Mononuclear cell (primary cell): ENCODE measurements around the gene SETX. TPM values are rescaled to one million over a fixed set of nuclear protein-coding genes. Genes with fewer than 3 reads are reported as not detected.

Experiments used
- H3K27me3 ChIP-seq: 2 replicates; pipeline ENCODE4 v1.6.0; 2011; ENCODE audit warnings: low read length, control low read depth; ENCODE audit not compliant: insufficient read depth
- H3K4me1 ChIP-seq: 2 replicates; pipeline ENCODE4 v1.5.1; 2011; ENCODE audit warnings: mild to moderate bottlenecking, low read length, control low read depth; ENCODE audit not compliant: insufficient read depth
- H3K4me3 ChIP-seq: 2 replicates; pipeline ENCODE4 v1.5.1; 2011; ENCODE audit warnings: mild to moderate bottlenecking, low read length, moderate library complexity
- H3K9me3 ChIP-seq: 2 replicates; pipeline ENCODE4 v1.5.1; 2011; ENCODE audit warnings: low read depth, mild to moderate bottlenecking, control low read depth, low read length
- total RNA-seq: library from RNA; depleted of rRNA; stranded (reverse); fragments of >200 nt; gene quantifications from one replicate; pipeline ENCODE4 v1.2.3, GENCODE V29; 2012

SETX gene
- total RNA-seq, 1 donor: 82.3 TPM

- H3K27me3 ChIP-seq: no peaks in the 10 kb centered on the region
- peaks cover 12% of the 10 kb centered on the region for H3K4me1 ChIP-seq
- no peaks in the 10 kb centered on the region for H3K9me3 ChIP-seq
- no peak overlapping the region for H3K4me3 ChIP-seq
Measured at GRCh38 chr9:132324425-132324824, 30.4 kb downstream of the SETX start.

- Histone ChIP-seq H3K9me3 (no peaks in the 10 kb centered on the region), H3K27me3 (no peaks in the 10 kb centered on the region), H3K4me1 (peaks cover 20% of the 10 kb centered on the region), H3K4me3 (no peak overlapping the region)
Measured at GRCh38 chr9:132319421-132320110, 35.2 kb downstream of the SETX start.

GRCh38 chr9:132312873-132313272 is 41.9 kb downstream of the SETX start:
- H3K4me3 ChIP-seq: no peak overlapping the region
- no peaks in the 10 kb centered on the region for H3K27me3 ChIP-seq
- no peaks in the 10 kb centered on the region for H3K9me3 ChIP-seq
- H3K4me1 ChIP-seq: peaks cover 6% of the 10 kb centered on the region

- peaks cover 6% of the 10 kb centered on the region for H3K4me1 ChIP-seq
Measured at GRCh38 chr9:132312426-132312825, 42.4 kb downstream of the SETX start.

GRCh38 chr9:132311978-132312377 is 42.8 kb downstream of the SETX start:
- Histone ChIP-seq H3K4me3 (no peak overlapping the region), H3K4me1 (peaks cover 6% of the 10 kb centered on the region), H3K9me3 (no peaks in the 10 kb centered on the region), H3K27me3 (no peaks in the 10 kb centered on the region)

More at GRCh38 chr9:132312426-132312825, 42.4 kb downstream of the SETX start:
- Histone ChIP-seq H3K9me3 (no peaks in the 10 kb centered on the region), H3K4me3 (no peak overlapping the region), H3K27me3 (no peaks in the 10 kb centered on the region)

GRCh38 chr9:132309056-132309455 is 45.7 kb downstream of the SETX start:
- H3K4me1 ChIP-seq: no peaks in the 10 kb centered on the region
- no peaks in the 10 kb centered on the region for H3K9me3 ChIP-seq
- H3K4me3 ChIP-seq: no peak overlapping the region
- H3K27me3 ChIP-seq: no peaks in the 10 kb centered on the region

- Histone ChIP-seq H3K4me1 (no peaks in the 10 kb centered on the region), H3K27me3 (no peaks in the 10 kb centered on the region), H3K4me3 (no peak overlapping the region), H3K9me3 (no peaks in the 10 kb centered on the region)
Measured at GRCh38 chr9:132301521-132301920, 53.3 kb downstream of the SETX start.

- H3K4me1 ChIP-seq: no peaks in the 10 kb centered on the region
- H3K4me3 ChIP-seq: no peak overlapping the region
- no peaks in the 10 kb centered on the region for H3K9me3 ChIP-seq
- no peaks in the 10 kb centered on the region for H3K27me3 ChIP-seq
Measured at GRCh38 chr9:132299221-132299620, 55.6 kb downstream of the SETX start.

GRCh38 chr9:132295181-132295580 is 59.6 kb downstream of the SETX start:
- H3K27me3 ChIP-seq: no peaks in the 10 kb centered on the region
- no peaks in the 10 kb centered on the region for H3K9me3 ChIP-seq
- no peak overlapping the region for H3K4me3 ChIP-seq
- no peaks in the 10 kb centered on the region for H3K4me1 ChIP-seq

- Histone ChIP-seq H3K4me1 (no peaks in the 10 kb centered on the region), H3K27me3 (no peaks in the 10 kb centered on the region), H3K9me3 (no peaks in the 10 kb centered on the region), H3K4me3 (no peak overlapping the region)
Measured at GRCh38 chr9:132293145-132293721, 61.6 kb downstream of the SETX start.

GRCh38 chr9:132288966-132289365 is 65.8 kb downstream of the SETX start:
- Histone ChIP-seq H3K27me3 (no peaks in the 10 kb centered on the region), H3K4me1 (no peaks in the 10 kb centered on the region)

GRCh38 chr9:132288361-132288760 is 66.4 kb downstream of the SETX start:
- Histone ChIP-seq H3K4me3 (no peak overlapping the region), H3K9me3 (no peaks in the 10 kb centered on the region), H3K4me1 (no peaks in the 10 kb centered on the region), H3K27me3 (no peaks in the 10 kb centered on the region)

More at GRCh38 chr9:132288966-132289365, 65.8 kb downstream of the SETX start:
- Histone ChIP-seq H3K9me3 (no peaks in the 10 kb centered on the region), H3K4me3 (no peak overlapping the region)

- H3K4me3 ChIP-seq: no peak overlapping the region
- H3K9me3 ChIP-seq: no peaks in the 10 kb centered on the region
- H3K27me3 ChIP-seq: no peaks in the 10 kb centered on the region
- no peaks in the 10 kb centered on the region for H3K4me1 ChIP-seq
Measured at GRCh38 chr9:132287256-132287760, 67.5 kb downstream of the SETX start.

GRCh38 chr9:132283863-132284262 is 70.9 kb downstream of the SETX start:
- no peaks in the 10 kb centered on the region for H3K9me3 ChIP-seq

GRCh38 chr9:132283165-132283564 is 71.6 kb downstream of the SETX start:
- Histone ChIP-seq H3K27me3 (no peaks in the 10 kb centered on the region), H3K4me1 (no peaks in the 10 kb centered on the region), H3K4me3 (no peak overlapping the region)

More at GRCh38 chr9:132283863-132284262, 70.9 kb downstream of the SETX start:
- Histone ChIP-seq H3K4me3 (no peak overlapping the region), H3K27me3 (no peaks in the 10 kb centered on the region), H3K4me1 (no peaks in the 10 kb centered on the region)

GRCh38 chr9:132274861-132275260 is 79.9 kb downstream of the SETX start:
- Histone ChIP-seq H3K9me3 (no peaks in the 10 kb centered on the region), H3K27me3 (no peaks in the 10 kb centered on the region), H3K4me3 (no peak overlapping the region), H3K4me1 (no peaks in the 10 kb centered on the region)

More at GRCh38 chr9:132283165-132283564, 71.6 kb downstream of the SETX start:
- no peaks in the 10 kb centered on the region for H3K9me3 ChIP-seq
